Smooth muscle cell of the pulmonary artery (primary cell): ENCODE results near the gene ACTN2. TPM values are rescaled to one million over a fixed set of nuclear protein-coding genes. Genes with fewer than 3 reads are reported as not detected.

ENCODE experiments used
- total RNA-seq: library from RNA; depleted of rRNA; stranded (reverse); fragments of >200 nt; gene quantifications from 2 replicates; pipeline ENCODE4 v1.2.3, GENCODE V29; 2014

The ACTN2 gene
- 0.53 and 1.0 TPM in 2 replicates for total RNA-seq

DNA sequence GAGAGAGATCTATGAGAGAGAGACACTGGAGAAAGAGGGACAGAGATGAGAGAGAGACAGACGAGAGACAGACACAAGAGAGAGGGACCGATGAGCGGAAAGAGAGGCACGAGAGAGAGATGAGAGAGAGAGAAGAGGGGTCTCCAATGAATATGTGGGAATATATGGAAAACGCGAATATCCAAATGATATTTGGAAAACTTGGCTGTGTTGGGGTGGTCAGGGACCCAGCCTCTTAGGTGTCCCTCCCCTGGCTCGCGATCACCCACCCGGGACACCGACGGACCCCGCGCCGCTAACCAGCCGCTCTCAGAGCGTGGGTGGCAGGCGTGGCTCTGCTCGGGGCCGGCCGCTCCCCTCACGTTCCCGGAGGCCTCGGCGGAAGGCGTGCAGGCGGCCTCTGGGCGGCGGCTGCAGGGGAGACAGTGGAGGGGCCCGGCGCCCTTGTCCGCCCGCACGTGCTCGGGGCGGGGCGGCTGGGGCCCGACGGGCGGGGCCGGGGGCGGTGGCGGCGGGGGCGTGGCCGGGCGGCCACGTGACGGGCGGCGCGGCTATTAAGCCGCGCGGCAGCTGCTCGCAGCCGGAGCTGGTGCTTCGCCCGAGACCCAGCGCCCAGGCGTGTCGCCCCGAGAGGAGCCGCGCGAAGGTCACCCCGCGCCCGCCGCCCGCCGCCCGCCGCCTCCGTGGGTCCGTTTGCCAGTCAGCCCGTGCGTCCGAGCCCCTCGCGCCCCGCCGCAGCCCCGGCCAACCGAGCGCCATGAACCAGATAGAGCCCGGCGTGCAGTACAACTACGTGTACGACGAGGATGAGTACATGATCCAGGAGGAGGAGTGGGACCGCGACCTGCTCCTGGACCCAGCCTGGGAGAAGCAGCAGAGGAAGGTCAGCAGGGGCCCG is at the start of gene ACTN2:
ACTN2 (plus strand) TSS at position 583 of the 898 bp plus-strand sequence; CDS start at position 758, 175 bp downstream.

GRCh38 chr1:236795035-236795756 is 108.9 kb downstream of the ACTN2 start, which contains the start of gene MTR:
Gene MTR, plus strand, starts transcription at chr1:236795292. Its CDS starts 412 bp downstream, at chr1:236795704.

Other genes starting within 250 kb of the ACTN2 start
- gene LGALS8, start 162.5 kb upstream of the ACTN2 start, total RNA-seq: 86.3 and 103 TPM in 2 replicates
- 29.2 and 44.4 TPM in 2 replicates for gene HEATR1, start 82.0 kb upstream of the ACTN2 start, total RNA-seq
- gene MTR, start 108.8 kb downstream of the ACTN2 start, total RNA-seq: 42.4 and 45.7 TPM in 2 replicates